HTERT RPE-1 (cell line): Measurements from ENCODE around the gene ATAD2B.

Experiments
- in situ Hi-C: fragments of 300-500 bp; cut with MboI; formaldehyde crosslinking; loops from 4 replicates; pipeline ENCODE4 v1.14.3; 2020; ENCODE audit warnings: low sequenced_read_pairs

Gene ATAD2B

DNA sequence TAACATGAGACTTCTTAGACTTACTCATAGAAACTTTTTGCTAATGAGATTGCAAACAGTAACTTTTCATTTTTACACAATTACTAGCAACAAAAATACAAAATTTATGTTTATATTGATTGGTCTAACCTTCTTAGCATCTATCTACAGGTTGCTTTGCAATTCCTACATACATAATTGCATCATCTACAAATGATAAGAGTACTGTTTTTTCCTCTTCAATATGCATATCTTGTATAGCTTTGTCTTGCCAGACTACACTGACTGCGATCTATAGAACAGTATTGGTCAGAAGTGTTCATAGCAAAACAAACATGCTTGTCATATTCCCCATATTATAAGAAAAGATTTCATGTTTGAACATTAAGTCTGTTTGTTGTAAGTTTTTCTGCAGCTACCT lies 87.9 kb downstream of the ATAD2B start:
- in situ Hi-C loops, result no loop called here

DNA sequence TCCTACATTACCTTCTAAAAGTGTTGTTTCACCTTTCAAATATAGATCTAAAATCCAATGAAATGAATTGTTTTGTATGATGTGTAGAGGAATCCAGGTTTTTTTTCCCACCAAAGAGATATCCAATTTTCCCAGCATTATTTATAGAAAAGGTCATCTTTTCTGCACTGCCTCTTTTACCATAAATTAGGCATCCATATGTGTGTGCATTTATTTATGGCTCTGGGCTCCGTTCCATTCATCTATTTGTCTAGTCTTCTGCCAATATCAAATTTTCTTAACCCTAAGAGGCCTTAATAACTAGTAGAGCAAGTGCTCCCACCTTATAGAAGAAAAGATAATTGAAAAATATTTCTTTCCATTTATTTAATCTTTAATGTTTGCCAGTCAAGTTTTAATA lies 88.3 kb downstream of the ATAD2B start:
- in situ Hi-C loops, result no loop called here

- in situ Hi-C loops, result no loop called here
These were observed 89.1 kb downstream of the ATAD2B start for GRCh38 chr2:23837871-23838270.

DNA sequence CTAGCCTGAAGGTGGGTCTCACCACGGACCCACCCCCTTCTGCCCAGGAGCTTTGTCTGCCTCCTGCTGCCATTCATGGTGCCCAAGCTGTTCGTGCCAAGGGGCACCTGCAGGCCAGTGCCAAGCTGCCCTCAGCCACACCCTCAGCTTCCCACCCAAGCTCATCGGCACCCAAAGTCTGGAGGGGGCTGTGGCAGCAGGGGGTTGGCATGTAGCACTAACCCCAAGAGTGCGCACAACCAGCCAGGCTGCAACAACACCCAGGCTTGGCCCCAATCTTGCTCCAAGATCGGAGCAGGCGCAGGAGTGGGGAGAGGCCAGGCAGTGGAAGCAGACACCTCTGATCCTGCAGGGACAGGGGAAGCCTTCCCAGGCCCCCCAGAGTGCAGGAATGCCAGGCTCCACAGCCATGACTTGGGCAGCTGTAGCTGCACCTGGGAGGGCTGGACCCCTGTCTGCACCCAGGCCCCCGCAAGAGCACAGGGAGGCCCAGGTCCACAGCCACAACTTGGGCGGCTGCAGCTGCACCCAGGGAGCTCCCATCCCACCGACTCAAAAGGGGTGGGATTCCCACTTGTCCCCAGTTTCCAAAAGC lies 89.9 kb downstream of the ATAD2B start:
- in situ Hi-C loops, result no loop called here

- in situ Hi-C loops, result no loop called here
These were observed 90.4 kb downstream of the ATAD2B start for GRCh38 chr2:23836505-23836904.

DNA sequence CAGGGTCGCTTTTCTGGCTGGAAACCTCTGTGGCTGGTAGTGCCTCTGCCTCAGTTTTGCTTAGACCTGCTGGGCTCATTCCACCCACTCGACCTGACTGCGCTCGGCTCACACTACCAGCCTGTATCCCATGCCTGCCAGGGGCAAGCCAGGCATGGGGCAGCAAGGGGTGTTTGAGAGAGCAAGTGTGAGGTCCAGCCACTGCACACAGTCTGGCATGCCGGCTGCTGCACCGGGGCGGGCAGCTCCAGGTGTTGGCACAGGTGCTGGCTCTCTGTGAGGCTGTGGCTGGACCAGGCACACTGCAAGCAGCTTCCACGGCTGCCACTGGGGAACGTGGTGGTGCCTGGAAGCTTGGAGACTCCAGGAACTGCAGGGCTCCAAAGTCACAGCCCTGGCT lies 90.9 kb downstream of the ATAD2B start:
- in situ Hi-C loops, result no loop called here

DNA sequence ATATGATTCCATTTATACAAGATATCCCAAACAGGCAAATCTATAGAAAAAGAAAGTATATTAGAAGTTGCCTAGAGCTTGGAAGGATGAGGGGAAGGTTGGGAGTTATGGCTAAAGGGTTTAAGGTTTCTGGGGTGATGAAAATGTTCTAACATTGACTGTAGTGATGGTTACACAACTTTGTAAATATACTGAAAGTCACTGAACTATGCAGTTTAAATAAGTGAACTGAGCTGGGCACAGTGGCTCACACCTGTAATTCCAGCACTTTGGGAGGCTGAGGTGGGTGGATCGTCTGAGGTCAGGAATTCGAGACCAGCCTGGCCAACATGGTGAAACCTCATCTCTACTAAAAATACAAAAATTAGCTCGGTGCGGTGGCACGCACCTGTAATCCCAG lies 91.5 kb downstream of the ATAD2B start:
- in situ Hi-C loops, result no loop called here

DNA sequence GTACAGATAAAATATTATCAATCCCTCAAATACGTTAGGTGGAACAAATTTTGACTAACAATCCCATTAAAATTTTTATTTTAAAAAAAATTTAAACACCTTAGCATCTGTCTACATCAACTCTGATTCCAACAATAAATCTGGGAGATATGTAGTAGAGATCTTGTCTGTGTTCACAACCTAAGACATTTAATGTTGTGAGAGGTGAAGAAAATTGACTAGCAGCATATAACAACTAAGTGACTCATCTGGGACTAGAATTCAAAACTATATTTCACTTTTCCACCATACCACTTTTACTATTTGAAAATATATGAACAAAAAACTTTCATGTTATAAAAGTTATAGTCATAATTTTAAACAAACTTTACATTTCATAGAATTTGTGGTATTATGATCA lies 97.9 kb downstream of the ATAD2B start:
- in situ Hi-C loops, result no loop called here

GRCh38 chr2:23828256-23828980 lies 98.5 kb downstream of the ATAD2B start:
- in situ Hi-C loops, result no loop called here

- in situ Hi-C loops, result no loop called here
These were observed 99.6 kb downstream of the ATAD2B start for GRCh38 chr2:23827287-23827686.

GRCh38 chr2:23826771-23827170 lies 100.2 kb downstream of the ATAD2B start:
- in situ Hi-C loops, result no loop called here

DNA sequence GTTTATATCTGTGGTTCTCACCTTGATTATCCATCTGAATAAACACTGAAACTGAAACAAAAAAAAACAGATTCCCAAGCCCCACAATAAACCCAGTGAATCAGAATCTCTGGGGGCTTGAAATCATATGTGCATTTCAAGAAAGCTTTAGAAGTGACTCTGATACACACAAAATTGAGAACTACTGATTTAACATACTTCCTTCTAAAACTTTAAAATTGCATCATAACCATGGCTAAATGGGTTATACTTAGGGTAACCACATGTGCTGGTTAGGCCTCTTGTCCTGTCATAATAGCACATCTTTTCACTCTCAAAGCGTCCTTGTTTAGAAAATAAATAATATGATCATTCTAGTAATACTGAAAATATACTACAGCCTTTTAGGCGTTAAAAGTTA lies 100.9 kb downstream of the ATAD2B start:
- in situ Hi-C loops, result no loop called here

- in situ Hi-C loops, result no loop called here
These were observed 102.1 kb downstream of the ATAD2B start for GRCh38 chr2:23824777-23825212.

- in situ Hi-C loops, result no loop called here
These were observed 103.1 kb downstream of the ATAD2B start for GRCh38 chr2:23823863-23824262.

DNA sequence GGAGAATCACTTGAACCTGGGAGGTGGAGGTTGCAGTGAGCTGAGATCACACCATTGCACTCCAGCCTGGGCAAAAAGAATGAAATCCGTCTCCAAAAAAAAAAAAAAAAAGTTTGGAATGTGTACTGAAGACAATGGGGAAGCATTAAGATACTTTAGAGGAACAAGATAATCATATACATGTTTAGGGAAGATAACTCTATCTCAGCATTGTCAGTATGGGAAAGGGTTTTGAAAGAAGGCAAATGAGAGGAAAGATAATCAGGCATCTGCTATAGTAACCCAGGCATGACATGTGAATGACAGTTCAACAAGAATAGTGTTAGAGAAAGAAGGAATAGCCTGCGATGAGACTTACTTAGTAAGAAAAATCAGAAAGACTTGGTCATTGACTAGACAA lies 112.0 kb downstream of the ATAD2B start:
- in situ Hi-C loops, result no loop called here

DNA sequence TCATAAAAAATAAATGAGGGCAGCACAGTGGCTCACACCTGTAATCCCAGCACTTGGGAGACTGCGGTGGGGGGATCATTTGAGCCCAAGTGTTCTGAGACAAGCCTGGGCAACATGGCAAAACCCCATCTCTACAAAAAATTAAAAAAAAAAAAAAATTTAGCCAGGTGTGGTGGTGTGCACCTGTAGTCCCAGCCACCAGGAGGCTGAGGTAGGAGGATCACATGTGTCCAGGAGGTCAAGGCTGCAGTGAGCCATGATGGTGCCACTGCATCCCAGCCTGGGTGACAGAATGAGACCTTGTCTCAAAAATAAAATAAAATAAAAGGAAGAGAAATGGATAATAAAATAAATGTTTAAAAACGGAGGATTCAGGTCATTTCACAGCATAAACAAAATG lies 113.5 kb downstream of the ATAD2B start:
- in situ Hi-C loops, result no loop called here

GRCh38 chr2:23809150-23809549 lies 117.8 kb downstream of the ATAD2B start:
- in situ Hi-C loops, result no loop called here

- in situ Hi-C loops, result no loop called here
These were observed 120.2 kb downstream of the ATAD2B start for GRCh38 chr2:23806665-23807249.

DNA sequence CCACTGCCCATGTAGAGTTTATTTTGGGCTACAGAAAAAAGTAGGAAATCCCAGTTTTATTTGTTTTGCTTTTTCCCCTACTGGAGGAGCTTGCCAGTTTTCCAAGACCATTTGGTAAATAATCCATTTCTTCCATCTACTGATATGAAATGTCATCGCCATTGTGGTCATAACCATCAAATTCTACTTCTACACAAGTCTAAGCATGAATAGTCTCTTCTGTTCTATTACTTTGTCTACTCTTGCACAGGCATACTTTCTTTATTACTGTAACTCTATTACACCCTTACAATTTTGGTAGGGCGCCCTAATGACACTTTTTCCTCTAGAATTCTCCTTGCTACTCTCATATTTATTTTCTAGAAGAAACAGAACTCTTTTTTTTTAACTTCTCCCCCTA lies 120.7 kb downstream of the ATAD2B start:
- in situ Hi-C loops, result no loop called here

GRCh38 chr2:23803965-23804542 lies 122.9 kb downstream of the ATAD2B start:
- in situ Hi-C loops, result no loop called here

GRCh38 chr2:23803264-23803964 lies 123.5 kb downstream of the ATAD2B start:
- in situ Hi-C loops, result no loop called here
